Fibroblast of the conjunctiva (primary cell): ENCODE results near the gene LMAN1L.

Experiments
- DNase-seq: peaks from one replicate; pipeline ENCODE4 v3.0.0-alpha.2; 2010; ENCODE audit warnings: low read depth

The LMAN1L gene

DNA sequence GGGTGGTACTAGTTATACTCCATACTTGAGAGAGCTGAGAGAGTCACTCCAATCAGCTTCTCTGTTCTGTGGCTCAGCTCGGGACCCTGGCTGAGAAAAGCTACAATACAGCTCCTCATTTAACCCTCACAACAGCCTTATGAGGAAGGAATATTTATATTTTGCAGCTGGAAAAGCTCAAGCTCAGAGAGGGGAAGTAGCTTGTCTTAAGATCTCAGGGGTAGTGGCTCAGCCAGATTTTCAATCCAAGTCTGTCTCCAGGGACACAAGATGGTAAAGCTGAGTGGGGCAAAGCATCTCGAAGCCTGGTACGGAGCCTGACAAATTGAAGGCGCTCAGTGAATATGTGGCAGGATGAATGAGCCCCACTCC lies 45.7 kb downstream of the LMAN1L start:
- no peak for DNase-seq

GRCh38 chr15:74863239-74864056 lies 50.8 kb downstream of the LMAN1L start:
- no peak for DNase-seq

GRCh38 chr15:74864296-74864695 lies 51.7 kb downstream of the LMAN1L start:
- no peak for DNase-seq

DNA sequence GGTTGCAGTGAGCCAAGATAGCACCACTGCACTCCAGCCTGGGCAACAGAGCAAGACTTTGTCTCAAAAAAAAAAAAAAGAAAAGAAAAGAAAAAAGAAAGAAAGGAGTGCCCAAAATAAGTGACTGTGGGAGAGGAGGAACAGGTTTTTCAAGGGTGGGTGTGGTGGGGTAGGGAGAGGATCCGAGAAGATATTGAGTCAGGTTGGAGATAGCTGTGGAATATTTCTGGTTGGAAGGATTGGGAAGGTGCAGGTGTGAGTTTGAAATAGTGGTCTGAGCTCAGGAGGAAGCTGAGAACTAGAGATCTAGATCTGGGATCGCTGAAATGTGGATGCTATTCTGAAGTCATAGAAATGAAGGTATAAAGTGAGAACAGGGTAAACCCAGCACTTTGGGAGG lies 52.7 kb downstream of the LMAN1L start:
- no peak for DNase-seq

DNA sequence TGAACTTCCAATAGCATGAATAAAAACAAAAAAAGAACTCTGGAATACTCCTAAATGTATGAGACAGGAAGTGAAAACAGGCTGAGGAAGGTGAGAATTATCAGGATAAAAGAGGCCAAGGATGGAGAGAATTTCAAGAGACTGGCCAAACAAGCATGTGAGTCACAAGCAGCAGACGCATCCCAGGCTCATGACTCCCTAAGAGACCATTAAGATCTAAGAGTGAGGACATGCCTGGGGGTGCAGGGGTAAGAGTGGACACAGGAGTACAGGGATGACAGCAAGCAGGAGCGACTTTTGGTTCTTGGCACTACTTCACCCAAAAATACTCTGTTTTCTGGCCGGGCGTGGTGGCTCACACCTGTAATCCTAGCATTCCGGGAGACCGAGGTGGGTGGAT lies 53.5 kb downstream of the LMAN1L start:
- DNase-seq = no peak

DNA sequence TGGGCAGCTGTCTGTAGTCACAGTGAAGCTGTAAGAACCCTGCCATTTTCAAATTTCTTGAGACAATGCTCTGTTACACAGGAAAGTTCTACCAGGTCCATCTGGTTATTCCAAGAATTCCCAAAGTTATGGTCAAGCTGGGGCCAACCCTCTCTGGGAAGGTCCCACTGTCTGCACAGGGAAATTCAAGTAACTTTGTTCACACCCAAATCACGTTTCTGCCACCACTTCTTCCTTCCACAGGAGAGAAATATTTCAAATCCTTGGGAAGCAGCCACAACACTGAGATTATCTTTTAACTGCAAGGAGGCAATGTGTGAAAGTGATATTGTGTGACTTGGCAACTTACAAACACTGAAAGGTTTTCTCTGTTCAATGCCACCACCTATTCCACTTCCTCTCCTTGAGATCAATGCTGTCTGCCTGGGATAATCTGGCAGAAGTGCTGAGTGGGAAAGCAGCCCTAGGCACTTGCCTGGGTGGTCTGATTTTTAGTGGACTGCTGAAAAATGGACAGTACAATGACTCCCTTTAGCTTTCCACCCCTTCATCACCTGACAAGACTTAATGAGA lies 54.9 kb downstream of the LMAN1L start:
- no peak for DNase-seq

DNA sequence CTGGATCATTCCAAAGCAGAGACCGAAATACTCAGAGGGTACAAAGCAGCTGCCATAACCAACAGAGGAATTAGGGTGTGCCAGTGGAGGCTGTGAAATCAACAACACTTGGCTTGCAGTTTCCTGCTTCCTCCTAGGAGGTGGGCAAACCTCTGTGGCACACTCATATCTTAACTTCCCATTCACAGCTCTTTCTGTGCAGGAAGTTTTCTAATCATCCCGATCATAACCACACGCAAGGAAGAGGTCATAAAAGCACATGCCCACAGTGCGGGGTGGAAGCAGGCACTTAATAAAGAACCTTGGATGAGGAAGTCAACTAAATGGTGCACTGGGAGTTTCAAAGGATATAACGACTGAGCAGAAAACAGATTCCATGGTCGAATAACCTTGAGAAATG lies 55.4 kb downstream of the LMAN1L start:
- no peak for DNase-seq

DNA sequence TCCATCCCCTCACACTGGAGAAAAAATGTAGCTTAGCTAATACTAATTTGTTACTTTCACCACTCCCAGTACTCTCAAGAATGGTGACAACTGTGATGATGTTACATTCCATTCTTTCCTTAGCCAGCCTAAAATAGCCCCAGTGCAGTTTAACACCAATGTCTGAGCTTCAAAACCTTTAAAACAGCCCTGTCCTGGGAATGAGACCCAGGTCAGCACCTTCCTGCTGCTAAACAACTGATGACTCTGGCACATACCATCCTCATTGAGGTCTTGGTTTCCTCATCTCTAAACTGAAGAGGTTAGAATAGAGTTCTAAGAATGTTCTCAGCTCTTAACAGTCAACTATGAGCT lies 56.7 kb downstream of the LMAN1L start:
- no peak for DNase-seq

DNA sequence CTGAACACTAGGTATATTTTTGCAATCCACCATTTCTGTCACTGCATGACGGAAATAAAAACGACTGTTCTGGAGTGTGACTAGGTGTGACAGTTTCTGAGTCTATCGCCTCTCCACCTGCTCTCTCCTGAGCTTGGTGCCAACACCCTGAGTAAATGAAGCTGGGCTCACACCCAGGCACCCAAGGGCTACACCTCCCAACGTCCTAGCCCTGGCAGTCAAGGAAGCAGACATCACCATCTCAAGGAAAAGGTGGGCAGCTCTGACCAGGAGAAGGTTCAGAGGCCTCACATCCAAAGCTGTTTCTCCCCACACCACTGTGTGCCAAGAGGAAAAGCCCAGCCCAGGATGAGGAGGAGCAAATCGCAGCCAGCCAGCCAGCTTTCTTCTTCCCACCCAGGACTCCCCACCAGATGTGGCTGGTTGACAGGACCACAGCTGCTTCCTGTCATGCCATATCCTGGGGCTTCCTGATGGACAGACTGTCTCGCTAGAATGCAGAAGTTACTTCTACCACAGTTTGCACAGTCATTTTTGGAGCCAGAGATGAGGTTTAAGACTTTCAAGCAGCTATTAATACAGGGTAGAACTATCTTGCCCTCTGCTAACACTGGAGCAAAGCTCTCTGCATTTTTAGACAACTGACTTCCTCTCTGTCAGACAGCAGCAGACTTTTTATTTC lies 57.2 kb downstream of the LMAN1L start:
- no peak for DNase-seq

DNA sequence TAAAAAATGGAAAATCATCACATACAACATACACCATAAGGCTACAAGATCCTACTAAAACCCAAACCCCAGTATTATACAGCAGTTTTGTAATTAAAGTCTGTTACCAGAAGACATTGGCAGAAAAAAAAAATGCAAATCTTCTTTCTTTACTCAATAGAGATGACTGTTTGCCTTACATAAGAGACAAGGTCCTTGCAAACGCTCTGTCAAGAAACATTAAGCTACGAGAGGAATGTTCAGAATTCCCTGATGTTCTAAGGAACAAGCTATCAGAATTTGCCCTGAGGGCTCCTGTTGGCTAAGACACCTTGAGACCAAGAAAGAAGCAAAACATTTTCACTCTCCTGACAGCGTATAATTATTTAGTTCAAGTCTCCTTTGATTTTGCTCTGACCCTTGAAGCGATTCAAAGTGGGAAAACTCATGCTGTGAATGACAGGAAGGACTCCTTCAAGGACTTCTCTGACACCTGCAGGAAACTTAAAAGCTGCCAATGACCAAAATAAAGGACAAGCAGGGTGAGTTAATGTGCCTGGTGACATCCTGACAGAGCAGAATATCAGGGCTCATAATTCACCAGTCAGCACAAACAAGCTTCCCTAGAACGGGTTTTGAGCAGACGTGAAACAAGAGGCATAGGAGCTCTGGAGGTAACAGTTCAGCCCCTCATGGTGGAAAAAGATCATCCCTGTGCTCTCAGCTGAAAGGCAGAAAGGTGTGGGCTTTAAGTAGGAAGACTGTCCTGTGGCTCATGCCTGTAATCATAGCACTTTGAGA lies 58.0 kb downstream of the LMAN1L start:
- no peak for DNase-seq

DNA sequence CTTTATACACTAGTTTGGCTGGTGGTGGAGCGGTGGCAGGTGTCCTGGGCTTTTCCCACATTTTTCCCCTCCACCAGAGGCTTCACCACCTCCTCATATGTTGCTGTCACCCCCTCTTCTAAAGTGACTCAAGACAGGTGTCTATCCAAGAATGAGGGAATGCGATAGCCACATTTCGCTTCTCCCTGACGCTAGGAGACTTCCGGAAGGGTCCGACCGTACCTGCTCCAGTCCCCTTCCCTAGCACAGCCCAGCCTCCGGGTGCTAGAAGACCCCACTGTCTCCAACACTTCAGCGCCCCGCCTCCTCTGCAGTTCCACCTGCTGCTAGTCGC lies 60.0 kb downstream of the LMAN1L start:
- DNase-seq = no peak

- DNase-seq = peak; percentile 88
These were observed 60.6 kb downstream of the LMAN1L start, which contains the start of gene SCAMP2 for GRCh38 chr15:74873036-74873755. Gene SCAMP2 (minus strand): TSS chr15:74873365. CDS start chr15:74873255, 110 bp downstream.

GRCh38 chr15:74873756-74874424 lies 61.3 kb downstream of the LMAN1L start:
- no peak for DNase-seq
